GM23248 (cell line): ENCODE data around the gene FABP6.

ENCODE experiments used
- EZH2 ChIP-seq: fragments of 200-600 bp; sonication (generic); IDR thresholded peaks from 2 replicates; pipeline ENCODE4 v1.6.1; 2018; ENCODE audit warnings: antibody characterized with exemption, mild to moderate bottlenecking; ENCODE audit not compliant: insufficient read depth, poor library complexity, severe bottlenecking
- EZH2phosphoT487 ChIP-seq: fragments of 200-600 bp; sonication (generic); IDR thresholded peaks from 2 replicates; pipeline ENCODE4 v1.6.1; 2018; ENCODE audit warnings: antibody characterized with exemption, moderate library complexity, mild to moderate bottlenecking, low read depth; ENCODE audit not compliant: insufficient read depth

- TF ChIP-seq EZH2 (no peak), EZH2phosphoT487 (no peak)
These were observed 46.2 kb upstream of the FABP6 start for GRCh38 chr5:160183075-160183474.
